Activated CD4-positive, alpha-beta T cell treated with anti-CD3 and anti-CD28 coated beads, Interleukin-2, amount 50 U/mL, for 1 hour (primary cell): ENCODE results near the gene DNASE1.
"Not testable (repeated sequence)": the region's sequence is repeated elsewhere in the genome, so short reads cannot be mapped to it uniquely, and the experiment has no call there.

Experiments used
- DNase-seq: peaks from one replicate; pipeline ENCODE4 v3.0.0-alpha.2; 2020

DNASE1 gene

GRCh38 chr16:3641801-3642396 lies 12.6 kb upstream of the DNASE1 start:
- no peak for DNase-seq

GRCh38 chr16:3642397-3643094 lies 11.9 kb upstream of the DNASE1 start:
- no peak for DNase-seq

DNA sequence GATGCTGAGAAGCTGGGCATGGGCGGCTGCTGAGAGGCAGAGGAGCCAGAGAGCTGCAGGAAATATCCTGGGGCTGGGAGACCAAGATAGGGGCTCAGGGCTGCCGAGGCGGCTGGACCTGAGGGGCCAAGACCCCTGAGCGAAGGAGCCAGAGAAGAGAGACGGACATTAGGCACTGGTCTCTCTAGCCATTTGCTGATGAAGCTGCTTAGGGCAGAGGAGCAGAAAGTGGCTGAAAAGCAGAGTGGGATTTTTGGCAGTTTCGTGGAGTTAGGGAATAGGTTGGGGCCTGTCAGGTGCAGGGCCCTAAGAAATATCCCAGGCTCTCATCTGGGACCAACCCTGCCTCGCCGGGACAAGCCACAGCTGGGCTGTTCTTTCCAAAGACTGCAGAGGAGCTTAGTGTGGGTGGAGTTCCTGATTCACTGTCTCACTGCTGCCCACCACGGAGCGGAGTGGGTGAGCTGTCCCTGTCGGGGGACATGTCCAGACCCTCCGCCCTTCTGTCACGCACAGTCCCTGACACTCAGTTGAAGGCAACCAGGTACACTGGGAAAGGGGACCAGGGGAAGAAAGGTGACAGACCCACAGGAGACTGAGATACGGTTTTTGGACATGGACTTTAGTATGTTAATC lies 11.3 kb upstream of the DNASE1 start:
- DNase-seq, result no peak

GRCh38 chr16:3645108-3645503 lies 9.4 kb upstream of the DNASE1 start:
- DNase-seq, result no peak

DNA sequence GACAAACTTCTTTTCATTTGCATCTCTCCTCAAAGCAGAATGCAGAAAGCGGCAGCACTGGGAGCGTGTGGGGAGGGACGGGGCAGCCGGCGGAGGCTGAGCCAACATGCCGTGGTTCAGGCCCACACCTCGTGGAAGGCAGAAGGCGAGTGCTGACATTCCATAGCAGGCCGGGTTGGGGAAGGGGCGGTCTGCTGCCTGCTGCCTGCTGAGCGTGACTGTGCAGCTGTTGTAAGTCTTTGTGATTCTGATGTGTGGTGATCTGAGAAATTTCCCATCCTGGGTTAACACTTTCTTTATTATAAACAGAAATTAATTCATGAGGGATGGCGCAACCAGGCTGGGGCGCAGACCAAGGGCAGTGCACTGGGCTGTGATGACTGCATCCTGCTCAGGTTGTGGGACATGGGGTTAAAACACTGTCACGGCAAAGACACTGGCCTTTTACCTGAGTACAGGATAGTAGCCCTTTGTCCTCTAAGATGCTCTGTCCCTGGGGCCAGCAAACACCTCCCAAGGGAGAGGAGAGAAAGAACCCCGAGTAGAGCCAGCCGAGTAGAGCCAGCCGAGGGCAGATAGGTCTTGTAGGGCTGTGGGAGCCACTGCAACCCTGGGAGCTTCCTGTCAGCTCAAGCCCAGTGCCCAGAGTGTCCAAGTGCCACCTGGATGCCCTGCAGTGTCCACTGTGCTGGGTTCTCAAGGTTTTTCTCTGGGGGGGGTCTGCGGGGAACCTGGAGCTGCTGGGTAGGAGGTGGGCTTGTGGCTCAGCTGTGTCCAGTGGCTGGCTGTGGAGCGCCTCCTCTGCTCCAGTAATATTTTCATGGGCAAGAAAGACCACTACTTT lies 8.8 kb upstream of the DNASE1 start:
- DNase-seq, result no peak

GRCh38 chr16:3646348-3646920 lies 8.1 kb upstream of the DNASE1 start:
- DNase-seq, result no peak

GRCh38 chr16:3650631-3651265 lies 3.7 kb upstream of the DNASE1 start:
- DNase-seq, result no peak

GRCh38 chr16:3651461-3652372 lies 2.8 kb upstream of the DNASE1 start:
- no peak for DNase-seq

- DNase-seq, result no peak
Observed at GRCh38 chr16:3652373-3653195, 1.9 kb upstream of the DNASE1 start.

GRCh38 chr16:3655030-3655395 lies 522 bp downstream of the DNASE1 start:
- DNase-seq, result no peak

- no peak for DNase-seq
Observed at GRCh38 chr16:3655396-3656159, 1.1 kb downstream of the DNASE1 start.

GRCh38 chr16:3656160-3656490 lies 1.6 kb downstream of the DNASE1 start:
- not testable (repeated sequence) for DNase-seq

DNA sequence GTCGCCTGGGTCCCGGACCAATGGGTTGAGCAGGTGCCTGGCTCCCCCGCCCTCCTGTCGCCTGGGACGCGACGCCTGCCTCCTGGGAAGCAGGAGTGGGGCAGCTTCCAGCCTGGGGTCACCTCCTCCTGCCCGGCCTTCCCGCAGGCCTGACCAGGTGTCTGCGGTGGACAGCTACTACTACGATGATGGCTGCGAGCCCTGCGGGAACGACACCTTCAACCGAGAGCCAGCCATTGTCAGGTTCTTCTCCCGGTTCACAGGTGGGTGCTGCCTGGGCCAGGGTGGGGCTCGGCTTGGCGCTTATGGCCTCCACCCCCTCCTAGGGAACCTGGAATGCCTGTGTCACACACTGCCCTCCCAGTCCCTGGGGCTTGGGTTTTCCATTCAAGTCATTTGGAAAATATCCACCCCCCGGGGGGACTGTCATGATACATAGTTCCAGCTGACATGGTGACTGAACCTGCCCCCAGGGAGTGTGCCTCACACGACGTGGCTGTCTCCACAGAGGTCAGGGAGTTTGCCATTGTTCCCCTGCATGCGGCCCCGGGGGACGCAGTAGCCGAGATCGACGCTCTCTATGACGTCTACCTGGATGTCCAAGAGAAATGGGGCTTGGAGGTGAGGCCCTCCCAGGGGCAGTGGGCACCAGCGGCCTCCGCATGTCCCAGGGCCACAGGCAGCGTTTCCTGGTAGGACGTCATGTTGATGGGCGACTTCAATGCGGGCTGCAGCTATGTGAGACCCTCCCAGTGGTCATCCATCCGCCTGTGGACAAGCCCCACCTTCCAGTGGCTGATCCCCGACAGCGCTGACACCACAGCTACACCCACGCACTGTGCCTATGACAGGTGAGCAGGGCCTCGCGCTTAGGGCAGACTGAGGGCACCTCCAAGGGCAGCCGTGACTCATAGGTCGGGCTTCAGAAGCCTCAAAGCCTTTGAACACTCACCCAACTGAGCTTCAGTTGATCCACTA lies 2.3 kb downstream of the DNASE1 start:
- DNase-seq, result no peak

DNA sequence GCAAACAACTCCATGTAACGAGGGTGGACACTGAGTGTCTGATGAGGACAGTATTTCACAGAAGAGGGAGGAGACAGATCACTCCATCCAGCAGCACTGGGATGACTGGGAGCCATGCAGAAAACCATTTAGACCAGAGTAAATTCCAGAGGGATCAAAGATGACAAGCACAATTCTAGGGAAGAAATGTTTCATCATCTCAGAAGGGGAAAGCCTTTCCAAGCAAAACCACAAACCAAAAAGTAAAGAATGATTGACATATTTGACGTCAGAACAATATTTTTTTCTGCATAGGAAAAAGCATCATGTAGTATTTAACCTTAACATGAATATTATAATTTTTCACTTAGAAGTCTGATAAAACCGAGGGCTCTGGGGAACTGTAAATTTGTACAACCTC lies 4.8 kb downstream of the DNASE1 start:
- no peak for DNase-seq

DNA sequence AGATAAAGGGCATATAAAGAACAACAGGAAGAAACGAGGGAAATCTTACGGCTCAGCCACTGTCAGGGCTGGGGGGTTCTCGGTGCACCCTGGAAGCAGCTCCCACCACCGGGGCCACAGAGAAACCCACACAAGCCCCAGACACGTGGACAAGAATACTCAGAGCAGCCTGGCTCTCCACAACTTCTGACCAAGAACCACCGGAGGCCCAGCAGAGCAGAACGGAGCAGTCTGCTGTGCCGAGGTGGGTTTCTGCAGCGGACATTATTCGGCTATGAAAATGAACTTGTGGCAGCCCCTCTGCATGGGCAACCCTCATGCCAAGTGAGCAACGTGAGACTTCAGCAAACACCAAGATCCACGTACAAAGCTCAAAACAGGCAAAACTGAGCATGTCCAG lies 6.8 kb downstream of the DNASE1 start:
- DNase-seq, result no peak

DNA sequence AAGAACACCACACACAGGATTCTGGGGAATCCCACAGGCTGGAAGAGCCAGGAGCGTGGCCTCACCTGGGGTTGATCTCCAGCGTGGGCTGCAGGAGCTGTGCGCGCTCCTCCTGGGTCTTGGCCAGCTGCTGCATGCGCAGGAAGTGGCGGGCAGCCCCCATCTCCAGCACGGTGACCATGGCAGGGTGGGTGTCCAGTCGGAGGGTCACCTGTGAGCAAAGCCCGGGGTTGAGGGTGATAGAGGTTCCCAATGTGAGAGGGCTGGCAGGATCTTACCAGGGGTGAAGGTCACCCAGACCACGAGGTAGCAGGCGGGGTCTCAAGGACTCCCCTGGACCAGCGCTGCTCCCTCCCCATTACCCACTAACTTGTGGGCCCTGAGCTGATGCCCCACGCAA lies 7.4 kb downstream of the DNASE1 start:
- DNase-seq, result no peak

GRCh38 chr16:3662601-3663000 lies 8.1 kb downstream of the DNASE1 start:
- no peak for DNase-seq

DNA sequence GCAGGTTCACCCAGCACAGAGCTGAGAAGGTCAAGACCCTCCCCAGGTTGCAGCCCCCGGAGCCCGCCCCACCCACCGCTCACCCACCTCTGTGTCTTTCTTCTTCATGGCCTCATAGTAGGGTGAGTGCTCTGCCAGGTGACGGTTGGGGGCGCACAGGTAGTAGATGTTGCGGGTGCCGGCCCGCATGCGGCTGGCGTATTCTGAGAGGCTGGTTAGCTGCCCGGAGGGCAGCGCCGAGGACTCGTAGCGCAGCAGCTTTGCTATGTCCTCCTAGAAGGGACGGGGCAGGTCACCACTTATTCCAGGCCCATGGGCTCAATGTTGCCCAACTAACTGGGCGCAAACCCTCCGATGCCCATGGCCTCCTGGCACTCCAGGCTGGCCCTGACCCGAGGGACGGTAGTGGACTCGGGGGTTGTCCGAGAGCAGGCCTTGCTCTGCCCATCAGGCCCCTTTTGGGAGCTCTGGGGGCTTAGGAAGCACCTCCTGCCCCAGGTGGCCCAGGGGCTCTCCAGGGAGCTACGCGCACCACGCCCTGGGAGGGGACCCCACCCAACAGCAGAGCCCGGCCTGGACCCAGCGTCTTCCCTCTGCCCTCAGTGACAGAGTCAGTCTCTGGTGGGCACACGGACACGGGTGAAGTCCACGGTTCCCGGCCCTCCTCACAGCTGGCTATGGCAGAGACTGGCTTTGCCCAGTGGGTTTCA lies 9.9 kb downstream of the DNASE1 start:
- DNase-seq, result no peak
